IMR-90 (cell line): ENCODE results near the gene KLRB1. TPM values are rescaled to one million over a fixed set of nuclear protein-coding genes. Genes with fewer than 3 reads are reported as not detected.
"Not testable (repeated sequence)": the region's sequence is repeated elsewhere in the genome, so short reads cannot be mapped to it uniquely, and the experiment has no call there.

ENCODE experiments used
- ATAC-seq: fragments of 200-7000 bp; cut with Tn5 transposase; 2 replicates; pipeline ENCODE4 v1.9.1; 2020; ENCODE audit warnings: low read depth, mild to moderate bottlenecking, moderate library complexity
- BruUV-seq: library from RNA; stranded (reverse); fragments of 400-500 nt; replicated peaks from 2 replicates; lab custom pipeline; 2021; lab: Mats Ljungman, UMichigan
- CTCF ChIA-PET: fragments of 300-600 bp; formaldehyde crosslinking; extraction: SDS; loops from one replicate; lab custom pipeline; 2021; ENCODE audit warnings: antibody characterized with exemption; lab: Yijun Ruan, JAX
- POLR2A ChIA-PET: fragments of 300-600 bp; sonication (Branson Sonifier 250); formaldehyde crosslinking; loops from one replicate; lab custom pipeline; 2022; ENCODE audit warnings: antibody characterized with exemption; ENCODE audit not compliant: unreplicated experiment; lab: Charles Lee
- DNase-seq: peaks from one replicate; pipeline ENCODE4 v3.0.0; 2013
- H2AFZ ChIP-seq: replicated peaks from 2 replicates; pipeline ENCODE3; 2013; ENCODE audit warnings: low read length, mild to moderate bottlenecking; ENCODE audit not compliant: poor library complexity
- H2AK5ac ChIP-seq: 2 replicates; pipeline ENCODE4 v1.6.1; 2013; ENCODE audit warnings: low read depth, low read length, inconsistent platforms
- H2AK9ac ChIP-seq: replicated peaks from 2 replicates; pipeline ENCODE3; 2013; ENCODE audit warnings: mild to moderate bottlenecking, low read depth, low read length, moderate library complexity; ENCODE audit not compliant: poor library complexity
- H2BK120ac ChIP-seq: 2 replicates; pipeline ENCODE4 v1.6.1; 2013; ENCODE audit warnings: low read depth, low read length, inconsistent platforms
- H2BK15ac ChIP-seq: 3 replicates; pipeline ENCODE4 v1.6.1; 2013; ENCODE audit warnings: low read depth, low read length, inconsistent platforms
- H2BK20ac ChIP-seq: 2 replicates; pipeline ENCODE4 v1.6.1; 2013; ENCODE audit warnings: low read depth, mild to moderate bottlenecking, inconsistent platforms, low read length, moderate library complexity
- H2BK5ac ChIP-seq: 2 replicates; pipeline ENCODE4 v1.6.1; 2013; ENCODE audit warnings: mild to moderate bottlenecking, low read depth, low read length, inconsistent platforms; ENCODE audit not compliant: poor library complexity, severe bottlenecking
- H3K14ac ChIP-seq: replicated peaks from 2 replicates; pipeline ENCODE4 v1.6.1; 2013; ENCODE audit warnings: low read depth, low read length, inconsistent platforms
- H3K18ac ChIP-seq: 2 replicates; pipeline ENCODE4 v1.6.1; 2013; ENCODE audit warnings: low read depth, low read length, control low read depth
- H3K23ac ChIP-seq: 2 replicates; pipeline ENCODE4 v1.6.1; 2013; ENCODE audit warnings: low read depth, low read length, inconsistent platforms
- H3K27ac ChIP-seq: 2 replicates; pipeline ENCODE4 v1.5.1; 2013; ENCODE audit warnings: mild to moderate bottlenecking, control low read depth, low read length; ENCODE audit not compliant: insufficient read depth
- H3K27me3 ChIP-seq: 2 replicates; pipeline ENCODE4 v1.6.1; 2013; ENCODE audit warnings: low read length; ENCODE audit not compliant: control insufficient read depth, insufficient read depth
- H3K36me3 ChIP-seq: 2 replicates; pipeline ENCODE4 v1.6.1; 2013; ENCODE audit warnings: low read length, mixed read lengths; ENCODE audit not compliant: control insufficient read depth, insufficient read depth
- H3K4ac ChIP-seq: 2 replicates; pipeline ENCODE4 v1.6.1; 2013; ENCODE audit warnings: low read depth, low read length, inconsistent platforms
- H3K4me1 ChIP-seq: 2 replicates; pipeline ENCODE4 v1.6.1; 2013; ENCODE audit warnings: low read length, mixed read lengths; ENCODE audit not compliant: control insufficient read depth, insufficient read depth
- H3K4me2 ChIP-seq: 2 replicates; pipeline ENCODE4 v1.6.1; 2013; ENCODE audit warnings: low read depth, mild to moderate bottlenecking, control low read depth, low read length, moderate library complexity
- H3K4me3 ChIP-seq: 2 replicates; pipeline ENCODE4 v1.5.1; 2013; ENCODE audit warnings: low read depth, mild to moderate bottlenecking, control low read depth, low read length, moderate library complexity; ENCODE audit not compliant: insufficient read depth
- H3K56ac ChIP-seq: 2 replicates; pipeline ENCODE4 v1.6.1; 2013; ENCODE audit warnings: low read length, inconsistent platforms; ENCODE audit not compliant: insufficient read depth; ENCODE audit errors: extremely low read depth
- H3K79me1 ChIP-seq, 2 experiments: 2 replicates each; pipeline ENCODE4 v1.6.1; 2013; ENCODE audit warnings: low read length in 2 of 2, inconsistent platforms in 1 of 2, low read depth in 1 of 2
- H3K9ac ChIP-seq: 2 replicates; pipeline ENCODE4 v1.6.1; 2013; ENCODE audit warnings: low read depth, low read length, control low read depth
- H3K9me1 ChIP-seq: 2 replicates; pipeline ENCODE4 v1.6.1; 2013; ENCODE audit warnings: low read length, inconsistent platforms; ENCODE audit not compliant: insufficient read depth
- H3K9me3 ChIP-seq: 2 replicates; pipeline ENCODE4 v1.6.1; 2013; ENCODE audit warnings: low read length; ENCODE audit not compliant: control insufficient read depth, insufficient read depth
- H4K20me1 ChIP-seq: 2 replicates; pipeline ENCODE4 v1.6.1; 2013; ENCODE audit warnings: low read length, inconsistent platforms; ENCODE audit not compliant: insufficient read depth
- H4K5ac ChIP-seq: 2 replicates; pipeline ENCODE4 v1.6.1; 2013; ENCODE audit warnings: mild to moderate bottlenecking, low read depth, low read length, control low read depth
- H4K8ac ChIP-seq, 2 experiments: 2 replicates each; pipeline ENCODE4 v1.6.1; 2013; ENCODE audit warnings: low read depth in 2 of 2, low read length in 2 of 2, control low read depth in 1 of 2, inconsistent platforms in 1 of 2
- H4K91ac ChIP-seq: 2 replicates; pipeline ENCODE4 v1.6.1; 2013; ENCODE audit warnings: low read depth, low read length, inconsistent platforms; ENCODE audit not compliant: insufficient read depth
- WGBS, 2 experiments: methylation state at CpG; one replicate each; pipeline versions ENCODE4 v1.1.5 to v1.1.7; 2013; ENCODE audit warnings: missing lambda C conversion rate in 2 of 2; ENCODE audit not compliant: insufficient read length in 1 of 2; ENCODE audit errors: extremely low coverage in 2 of 2; 5-methylcytosine and 5-hydroxymethylcytosine counted together
- dilution Hi-C: fragments of 300-500 bp; cut with HindIII; formaldehyde crosslinking; loops from one replicate; pipeline ENCODE4 v1.14.3; 2018; ENCODE audit warnings: low sequenced_read_pairs; ENCODE audit not compliant: unreplicated experiment
- in situ Hi-C: fragments of 300-500 bp; cut with MboI; formaldehyde crosslinking; loops from 3 replicates; pipeline ENCODE4 v1.14.3; 2019; ENCODE audit warnings: low sequenced_read_pairs, inconsistent platforms, mixed read lengths
- intact Hi-C: fragments of 100-400 bp; cut with micrococcal nuclease; formaldehyde crosslinking; loops from 2 replicates; pipeline ENCODE4 v1.10.0; 2022
- polyA plus RNA-seq, 3 experiments: library from polyadenylated mRNA; depleted of rRNA; stranded (reverse); fragments of >200 nt; gene quantifications; 2 replicates each; pipeline ENCODE4 v1.2.3, GENCODE V29; 2012; ENCODE audit warnings: low replicate concordance in 1 of 3
- total RNA-seq: library from RNA; depleted of rRNA; stranded (reverse); fragments of >200 nt; gene quantifications from 2 replicates; pipeline ENCODE4 v1.2.3, GENCODE V29; 2012

The KLRB1 gene
- total and polyA plus RNA-seq, 2 of the 4 experiments (the other 2 are of a cell fraction) = not detected

DNA sequence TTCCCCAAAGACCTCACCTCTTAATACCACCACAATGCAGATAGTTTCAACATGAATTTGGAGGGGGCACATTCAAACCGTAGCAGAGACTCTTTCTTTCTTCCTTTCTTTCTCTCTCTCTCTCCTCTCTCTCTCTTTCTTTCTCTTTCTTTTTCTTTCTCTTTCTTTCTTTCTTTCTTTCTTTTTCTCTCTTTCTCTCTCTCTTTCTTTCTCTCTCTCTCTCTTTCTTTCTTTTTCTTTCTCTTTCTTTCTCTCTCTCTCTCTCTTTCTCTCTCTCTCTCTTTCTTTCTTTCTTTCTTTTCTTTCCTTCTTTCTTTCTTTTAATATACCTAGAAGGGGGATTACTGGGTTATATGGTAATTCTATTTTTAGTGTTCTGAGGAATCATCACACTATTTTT, 11.2 kb upstream of the KLRB1 start:
- H3K4me2 ChIP-seq, H2BK5ac ChIP-seq, BruUV-seq, H3K4ac ChIP-seq, intact Hi-C loops, H3K27me3 ChIP-seq, H3K9me1 ChIP-seq, H4K20me1 ChIP-seq, H2BK120ac ChIP-seq, H4K91ac ChIP-seq, H4K5ac ChIP-seq, in situ Hi-C loops, H2AFZ ChIP-seq, H2AK5ac ChIP-seq, POLR2A ChIA-PET, H3K79me1 ChIP-seq, CTCF ChIA-PET, ATAC-seq, H4K8ac ChIP-seq, H3K14ac ChIP-seq, H3K9ac ChIP-seq, H3K56ac ChIP-seq, H3K36me3 ChIP-seq, H3K23ac ChIP-seq, DNase-seq, H3K18ac ChIP-seq, H3K27ac ChIP-seq, H3K9me3 ChIP-seq, H3K4me1 ChIP-seq, H2AK9ac ChIP-seq, dilution Hi-C loops, H3K4me3 ChIP-seq, H2BK15ac ChIP-seq, H2BK20ac ChIP-seq: not testable (repeated sequence)
- no CpG with 5 or more reads among the region's 1 CpG for WGBS, 2 experiments
